Non-pigmented ciliary epithelial cell (primary cell): ENCODE results near the gene DIP2C.
"Not testable (repeated sequence)": the region's sequence is repeated elsewhere in the genome, so short reads cannot be mapped to it uniquely, and the experiment has no call there.

Experiments
- DNase-seq: peaks from one replicate; pipeline ENCODE4 v3.0.0-alpha.2; 2010; ENCODE audit warnings: low read depth

Gene DIP2C

DNA sequence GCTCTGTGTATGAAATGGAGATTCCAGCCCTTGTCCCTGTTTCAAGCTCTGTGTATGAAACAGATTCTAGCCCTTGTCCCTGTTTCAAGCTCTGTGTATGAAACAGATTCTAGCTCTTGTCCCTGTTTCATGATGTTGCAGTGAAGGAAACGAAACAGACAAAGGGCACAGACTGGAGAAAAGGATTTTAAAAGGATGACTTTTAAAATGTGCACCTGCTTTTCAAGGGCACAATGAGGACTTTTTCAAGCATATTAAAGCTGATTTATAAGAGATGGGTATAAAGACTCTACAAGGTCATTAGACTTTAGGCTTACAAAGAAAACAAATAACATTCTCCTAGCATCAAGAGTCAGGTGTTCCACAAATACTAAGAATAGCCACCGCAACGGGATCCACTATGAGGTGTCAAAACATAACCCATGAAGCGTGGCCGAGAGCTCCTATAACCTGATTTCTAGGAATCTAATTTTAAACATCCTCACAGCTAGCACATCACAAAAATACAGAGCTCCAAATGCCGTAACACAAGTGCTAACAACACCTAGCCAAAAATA is 29.0 kb downstream of the DIP2C start:
- no peak for DNase-seq

DNA sequence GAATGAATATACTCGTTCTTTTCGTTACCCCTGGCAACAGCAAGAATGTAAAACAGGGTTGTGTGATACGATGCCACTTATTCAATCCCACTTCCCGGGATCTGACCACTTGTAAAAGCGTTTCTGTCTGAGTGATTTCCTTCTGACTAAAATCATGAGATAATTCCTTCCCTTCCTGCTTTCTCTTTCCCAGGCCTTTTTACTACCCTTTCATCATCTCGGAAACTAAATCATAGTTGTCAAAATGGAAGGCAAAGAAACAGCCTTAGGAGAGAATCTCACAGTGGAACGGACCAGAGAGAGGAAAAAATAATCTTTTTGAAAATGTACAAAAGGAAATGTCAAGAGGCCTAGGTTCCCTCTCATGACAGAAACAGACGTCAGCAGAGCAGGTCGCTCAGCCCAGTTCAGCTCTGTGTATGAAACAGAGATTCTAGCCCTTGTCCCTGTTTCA is 29.8 kb downstream of the DIP2C start:
- peak; percentile 55 for DNase-seq

DNA sequence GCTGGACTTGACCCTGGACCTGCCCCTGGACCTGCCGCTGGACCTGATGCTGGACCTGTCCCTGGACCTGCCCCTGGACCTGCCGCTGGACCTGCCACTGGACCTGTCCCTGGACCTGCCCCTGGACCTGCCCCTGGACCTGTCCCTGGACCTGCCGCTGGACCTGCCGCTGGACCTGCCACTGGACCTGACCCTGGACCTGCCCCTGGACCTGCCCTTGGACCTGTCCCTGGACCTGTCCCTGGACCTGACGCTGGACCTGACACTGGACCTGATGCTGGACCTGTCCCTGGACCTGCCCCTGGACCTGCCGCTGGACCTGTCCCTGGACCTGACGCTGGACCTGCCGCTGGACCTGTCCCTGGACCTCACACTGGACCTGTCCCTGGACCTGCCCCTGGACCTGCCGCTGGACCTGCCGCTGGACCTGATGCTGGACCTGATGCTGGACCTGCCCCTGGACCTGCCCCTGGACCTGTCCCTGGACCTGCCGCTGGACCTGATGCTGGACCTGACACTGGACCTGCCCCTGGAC is 31.6 kb downstream of the DIP2C start:
- not testable (repeated sequence) for DNase-seq

DNA sequence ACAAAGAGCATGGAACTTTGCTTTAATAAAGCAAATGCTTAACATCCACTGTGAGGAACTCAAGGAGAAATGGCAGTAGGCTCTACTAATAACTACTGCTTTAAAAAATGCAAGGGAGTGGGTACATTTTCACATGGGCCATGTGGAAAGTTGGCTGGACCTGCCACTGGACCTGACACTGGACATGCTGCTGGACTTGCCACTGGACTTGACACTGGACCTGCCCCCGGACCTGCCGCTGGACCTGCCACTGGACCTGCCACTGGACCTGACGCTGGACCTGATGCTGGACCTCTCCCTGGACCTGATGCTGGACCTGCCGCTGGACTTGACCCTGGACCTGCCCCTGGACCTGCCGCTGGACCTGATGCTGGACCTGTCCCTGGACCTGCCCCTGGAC is 32.6 kb downstream of the DIP2C start:
- DNase-seq, result no peak

DNA sequence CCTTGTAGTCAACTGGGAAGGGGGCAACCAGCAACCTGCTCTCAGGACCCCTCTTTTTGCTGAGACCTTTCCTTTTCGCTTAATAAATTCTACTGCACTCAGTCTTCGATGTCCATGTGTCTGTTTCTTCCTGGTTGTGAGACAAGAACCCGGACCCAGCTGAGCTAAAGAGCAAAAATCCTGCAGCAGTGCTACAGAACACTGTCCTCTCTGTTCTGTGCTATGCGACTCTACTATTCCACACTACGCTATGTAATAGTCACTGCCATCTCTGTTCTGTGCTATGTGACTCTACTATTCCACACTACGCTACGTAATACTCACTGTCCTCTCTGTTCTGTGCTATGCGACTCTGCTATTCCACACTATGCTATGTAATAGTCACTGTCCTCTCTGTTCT is 34.3 kb downstream of the DIP2C start:
- DNase-seq, result no peak

DNA sequence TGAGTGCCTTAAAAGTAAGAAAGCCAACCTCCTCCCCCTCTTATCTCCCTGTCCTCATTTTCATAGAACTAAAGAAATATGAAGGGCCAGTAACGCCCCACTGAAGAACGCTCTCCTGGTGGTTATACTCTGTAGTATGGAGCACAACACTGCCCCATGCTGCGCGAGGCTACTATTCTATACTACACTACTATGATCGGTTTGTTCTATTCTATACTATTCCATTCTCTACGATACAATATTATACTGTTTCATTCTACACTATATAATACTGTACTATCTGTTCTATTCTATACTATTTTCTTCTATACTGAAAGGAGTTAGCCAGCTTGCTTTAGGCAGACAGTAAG is 34.8 kb downstream of the DIP2C start:
- DNase-seq, result no peak

DNA sequence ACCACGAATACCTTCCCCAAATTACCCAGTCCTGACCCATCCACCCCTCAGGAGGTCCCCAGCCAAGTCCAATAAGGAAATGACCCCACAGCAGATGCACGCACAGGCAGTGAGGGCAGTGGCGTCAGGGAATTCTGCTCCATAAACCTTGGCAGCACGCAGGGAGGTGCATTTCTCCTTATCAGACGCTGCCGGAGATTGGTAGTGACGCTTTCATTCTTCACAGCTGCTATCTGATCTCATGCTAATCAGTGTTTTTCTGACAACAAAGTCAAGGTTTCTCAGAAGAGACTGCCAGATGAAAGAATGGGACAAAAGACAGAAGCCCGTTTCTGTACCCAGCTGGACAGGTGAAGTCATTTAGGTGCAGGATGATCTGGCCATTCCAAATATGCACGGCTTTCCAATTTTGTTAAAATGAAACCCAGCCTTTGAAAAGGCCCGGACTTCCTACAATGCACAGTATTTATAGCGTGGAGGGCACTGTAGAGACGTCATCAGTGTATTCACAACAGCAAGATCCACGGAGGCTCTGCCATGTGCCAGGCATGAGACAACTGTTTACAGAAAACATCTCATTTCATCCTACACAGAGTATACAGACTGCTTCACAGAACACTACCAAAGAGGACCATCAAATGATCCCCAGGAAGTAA is 35.3 kb downstream of the DIP2C start:
- no peak for DNase-seq

DNA sequence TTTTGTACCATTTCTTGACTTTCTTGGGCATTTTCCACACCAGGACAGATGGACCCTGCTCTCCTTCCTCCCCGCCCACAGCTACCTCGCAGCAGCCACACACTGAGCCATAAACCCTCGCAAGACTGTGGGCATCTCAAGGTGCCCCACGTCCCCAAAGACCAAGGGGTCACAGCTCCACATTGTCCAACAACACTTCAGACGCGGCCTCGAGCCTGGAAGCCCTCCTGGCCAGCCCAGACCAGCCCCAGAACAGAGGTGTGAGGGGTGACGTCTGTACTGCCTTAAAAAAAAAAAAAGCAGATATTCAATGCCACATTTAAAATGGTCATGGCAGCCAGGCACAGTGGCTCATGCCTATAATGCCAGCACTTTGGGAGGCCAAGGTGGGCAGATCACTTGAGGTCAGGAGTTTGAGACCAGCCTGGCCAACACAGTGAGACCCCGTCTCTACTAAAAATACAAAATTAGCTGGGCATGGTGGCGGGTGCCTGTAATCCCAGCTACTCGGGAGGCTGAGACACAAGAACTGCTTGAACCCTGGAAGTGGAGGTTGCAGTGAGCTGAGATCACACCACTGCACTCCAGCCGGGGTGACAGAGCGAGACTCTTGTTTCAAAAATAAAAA is 36.5 kb downstream of the DIP2C start:
- DNase-seq, result not testable (repeated sequence)

DNA sequence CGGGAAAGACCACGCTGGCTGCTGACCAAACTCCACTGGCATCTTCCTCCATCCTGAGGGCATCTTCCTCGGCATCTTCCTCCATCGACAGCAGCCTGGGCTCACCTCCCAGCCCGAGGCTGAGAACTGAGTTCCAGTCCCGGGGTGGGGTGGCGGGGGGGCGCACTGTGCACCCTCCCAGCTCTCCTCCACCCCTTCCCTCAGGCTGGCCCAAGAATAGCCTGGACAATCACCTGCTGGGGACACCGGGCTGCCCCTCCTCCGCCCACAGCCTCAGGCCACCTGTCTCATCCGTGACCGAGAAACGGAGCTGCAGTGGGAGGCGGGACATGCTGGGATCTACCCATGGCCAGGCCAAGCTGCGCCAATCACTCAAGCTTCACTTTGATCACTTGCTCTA is 37.2 kb downstream of the DIP2C start:
- DNase-seq, result no peak

DNA sequence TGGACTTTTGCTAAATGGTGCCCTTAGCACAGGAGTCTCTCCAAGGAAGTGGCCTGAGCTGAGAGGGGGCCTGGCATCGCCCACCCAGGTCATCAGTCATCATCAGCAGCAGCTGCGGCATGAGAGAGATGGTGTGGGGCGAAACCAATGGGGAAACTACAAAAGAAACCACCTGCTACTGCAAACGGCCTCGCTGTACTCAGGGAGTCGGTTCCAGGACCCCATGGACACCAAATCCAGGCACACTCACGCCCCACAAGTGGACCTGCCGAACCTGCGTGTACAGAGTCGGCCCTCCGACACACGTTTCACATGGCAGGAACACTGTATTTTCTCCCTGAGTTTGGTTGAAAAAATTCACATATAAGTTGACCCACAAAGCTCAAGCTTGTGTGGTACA is 37.8 kb downstream of the DIP2C start:
- DNase-seq, result no peak

DNA sequence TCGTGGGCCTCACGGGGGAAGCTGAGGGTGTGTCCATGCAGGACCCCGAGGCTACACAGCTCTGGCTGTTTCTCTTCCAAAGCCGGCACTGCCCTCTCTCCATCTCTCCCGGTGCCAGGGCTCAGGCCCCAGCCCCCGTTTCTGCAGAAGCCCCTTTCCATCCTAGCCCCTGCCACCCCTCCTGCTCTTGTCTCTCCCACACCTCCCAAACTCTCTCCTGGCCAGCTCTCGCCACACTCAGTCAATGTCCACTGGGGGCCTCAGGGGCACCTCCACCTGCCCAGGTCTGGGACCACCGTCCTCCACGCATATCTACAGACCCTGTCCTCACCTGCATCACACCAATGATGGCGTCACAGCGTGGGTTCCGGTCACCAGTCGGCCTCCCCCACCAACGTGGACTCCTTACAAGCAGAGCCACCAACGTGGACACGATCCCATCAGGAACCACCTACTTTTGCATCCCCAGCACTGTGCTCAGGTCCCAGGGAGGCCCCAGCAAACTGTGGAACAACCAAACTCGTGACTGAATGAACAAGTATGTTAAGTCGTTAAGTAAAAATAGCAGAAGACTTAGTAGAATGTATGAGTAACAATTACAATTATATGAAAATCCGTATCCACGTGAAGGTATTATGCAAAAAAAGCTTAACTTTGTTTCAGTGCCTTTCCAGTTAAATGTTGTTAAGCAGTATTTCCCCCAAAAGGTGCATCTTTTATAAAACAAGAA is 38.4 kb downstream of the DIP2C start:
- DNase-seq, result no peak

DNA sequence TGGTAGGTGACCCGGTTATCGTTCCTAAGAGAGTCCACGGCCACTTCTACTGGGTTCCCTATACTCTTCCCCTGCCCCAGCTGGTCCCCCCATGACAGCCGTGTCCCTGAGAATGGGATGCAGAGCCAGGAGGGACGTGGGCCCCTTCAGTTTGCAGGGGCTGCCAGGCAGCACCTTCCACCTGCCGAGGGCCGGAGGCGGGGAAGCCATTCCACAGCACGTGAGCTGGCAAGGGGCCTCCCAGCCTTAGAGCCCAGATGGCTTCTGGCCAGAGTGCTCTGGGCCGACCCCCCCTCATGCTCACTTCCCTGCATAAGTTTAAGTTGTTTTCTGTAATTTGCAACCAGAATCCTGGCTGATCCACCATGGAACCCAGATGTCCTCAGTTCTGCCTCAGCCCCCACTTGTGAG is 39.0 kb downstream of the DIP2C start:
- no peak for DNase-seq

DNA sequence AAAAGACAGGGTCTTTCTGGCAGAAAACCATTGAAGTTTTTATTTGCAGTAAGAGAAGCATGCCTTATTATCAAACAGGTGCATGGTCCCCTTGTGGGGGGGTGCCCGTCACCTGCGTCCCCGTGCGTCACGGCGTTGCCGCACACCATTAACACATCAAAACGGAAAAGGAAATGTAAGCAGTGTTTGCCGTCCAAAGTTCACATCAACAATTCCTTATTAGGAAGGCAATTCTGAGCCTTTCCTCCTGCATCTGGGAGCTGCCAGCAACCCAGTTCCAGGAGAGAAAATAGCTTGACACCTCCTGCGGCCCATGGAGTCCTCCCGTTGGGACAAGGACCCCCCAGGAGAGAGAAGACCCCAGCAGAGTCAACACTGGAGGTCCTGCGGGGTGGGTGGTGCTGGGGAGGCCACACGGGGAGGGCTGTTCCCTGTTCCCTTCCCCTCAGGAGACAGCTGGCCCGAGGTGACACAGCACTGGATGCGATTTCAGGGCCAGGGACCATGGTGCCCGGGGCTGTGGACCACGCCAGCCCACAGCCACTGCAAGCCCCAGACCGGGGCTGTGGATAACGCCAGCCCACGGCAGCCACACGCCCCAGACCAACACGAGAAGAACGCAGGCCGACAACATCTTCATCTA is 39.5 kb downstream of the DIP2C start:
- no peak for DNase-seq

DNA sequence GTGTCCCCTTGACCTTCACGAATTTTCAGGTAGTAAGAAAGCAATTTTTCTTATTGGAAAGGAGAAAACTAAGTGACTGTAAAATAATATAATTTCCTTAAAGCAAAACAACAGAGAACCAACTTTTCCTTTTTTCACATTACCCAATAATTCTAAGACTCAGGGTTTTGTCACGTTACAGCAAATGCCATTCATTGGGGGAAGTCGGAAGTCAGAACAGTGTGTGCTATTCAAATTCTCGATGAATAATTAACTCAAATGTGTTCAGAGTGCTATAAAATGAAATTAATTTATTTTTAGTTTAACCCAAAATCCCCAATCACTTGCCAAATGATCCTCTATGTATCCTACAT is 40.0 kb downstream of the DIP2C start:
- DNase-seq, result no peak

DNA sequence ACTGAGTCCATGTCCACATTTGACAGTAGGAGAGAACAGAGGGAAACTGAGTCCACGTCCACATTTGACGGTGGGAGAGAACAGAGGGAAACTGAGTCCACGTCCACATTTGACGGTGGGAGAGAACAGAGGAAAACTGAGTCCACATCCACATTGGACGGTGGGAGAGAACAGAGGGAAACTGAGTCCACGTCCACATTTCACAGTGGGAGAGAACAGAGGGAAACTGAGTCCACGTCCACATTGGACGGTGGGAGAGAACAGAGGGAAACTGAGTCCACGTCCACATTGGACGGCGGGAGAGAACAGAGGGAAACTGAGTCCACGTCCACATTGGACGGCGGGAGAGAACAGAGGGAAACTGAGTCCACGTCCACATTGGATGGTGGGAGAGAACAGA is 42.4 kb downstream of the DIP2C start:
- not testable (repeated sequence) for DNase-seq

DNA sequence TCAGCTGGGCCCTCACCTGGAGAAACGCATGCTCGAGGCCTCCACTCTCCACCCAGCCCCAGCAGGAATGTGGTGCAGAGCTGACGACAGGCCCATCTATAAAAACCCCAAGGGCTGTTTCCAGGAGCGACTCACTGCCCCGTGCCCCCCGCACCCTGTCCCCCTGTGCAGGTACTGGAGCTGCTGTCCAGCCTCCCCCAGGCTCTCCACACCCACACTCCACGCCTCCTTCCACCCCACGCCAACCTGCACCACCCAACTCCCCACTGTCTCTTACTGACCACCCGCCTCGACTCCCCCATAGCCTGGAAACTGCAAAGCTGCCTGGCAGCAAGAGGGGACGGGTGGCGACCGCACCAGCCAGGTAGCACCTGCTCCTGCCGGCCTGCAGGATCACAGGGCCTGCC is 43.3 kb downstream of the DIP2C start:
- no peak for DNase-seq

DNA sequence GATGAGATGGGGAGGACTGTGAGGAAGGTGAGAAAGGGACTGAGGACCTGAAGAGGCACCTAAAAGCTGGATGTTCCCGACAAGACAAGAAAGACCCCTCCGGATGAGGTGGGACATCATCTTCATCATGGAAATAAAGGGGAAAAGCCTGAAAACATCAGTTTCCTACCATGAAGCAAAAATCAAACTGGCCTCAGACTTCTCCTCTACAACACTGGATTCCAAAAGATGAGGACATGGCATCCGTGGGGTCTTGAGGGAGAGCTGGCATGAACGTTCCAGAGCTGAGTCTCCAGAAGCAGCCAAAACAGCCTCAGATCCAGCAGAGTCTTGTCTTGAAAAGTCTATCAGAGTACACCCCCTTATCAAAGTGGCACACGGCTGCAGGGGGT is 44.5 kb downstream of the DIP2C start:
- DNase-seq, result no peak

DNA sequence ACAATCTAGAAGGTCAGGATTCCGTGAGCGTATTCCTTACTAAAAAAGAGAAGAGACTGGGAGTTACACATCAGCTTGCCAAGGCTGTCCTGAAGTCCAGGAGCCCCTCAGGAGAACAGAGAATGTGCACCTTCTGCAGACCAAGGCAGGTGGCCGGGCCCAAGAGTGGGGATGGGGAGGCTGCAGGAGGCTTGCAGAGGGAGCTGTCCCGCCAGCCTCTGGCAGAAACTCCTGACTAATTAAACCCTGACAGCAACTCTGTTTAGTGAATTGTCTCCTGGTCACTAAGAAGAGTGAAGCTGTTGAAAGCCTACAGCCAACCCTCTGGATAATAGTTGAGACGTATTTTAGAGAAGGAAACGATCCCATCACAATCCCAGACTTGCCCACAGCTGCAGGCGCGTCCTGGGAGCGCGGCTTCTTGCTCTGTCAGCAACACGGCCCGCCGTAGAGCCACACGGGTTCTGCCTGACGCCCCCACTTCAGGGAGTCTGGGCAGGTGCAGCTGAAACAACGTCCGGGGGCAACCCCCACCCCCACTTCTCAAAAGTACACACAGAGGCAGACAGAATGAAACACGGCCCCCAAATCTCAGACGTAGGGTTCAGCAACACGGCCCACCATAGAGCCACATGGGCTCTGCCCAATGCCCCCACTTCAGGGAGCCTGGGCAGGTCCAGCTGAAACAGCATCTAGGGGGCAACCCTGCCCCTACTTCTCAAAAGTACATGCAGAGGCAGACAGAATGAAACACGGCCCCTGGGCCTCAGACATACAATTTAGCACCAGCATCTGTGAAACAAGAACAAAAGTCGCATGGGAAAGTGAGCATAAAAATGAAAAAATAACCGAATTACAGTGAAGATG is 45.2 kb downstream of the DIP2C start:
- DNase-seq, result no peak

DNA sequence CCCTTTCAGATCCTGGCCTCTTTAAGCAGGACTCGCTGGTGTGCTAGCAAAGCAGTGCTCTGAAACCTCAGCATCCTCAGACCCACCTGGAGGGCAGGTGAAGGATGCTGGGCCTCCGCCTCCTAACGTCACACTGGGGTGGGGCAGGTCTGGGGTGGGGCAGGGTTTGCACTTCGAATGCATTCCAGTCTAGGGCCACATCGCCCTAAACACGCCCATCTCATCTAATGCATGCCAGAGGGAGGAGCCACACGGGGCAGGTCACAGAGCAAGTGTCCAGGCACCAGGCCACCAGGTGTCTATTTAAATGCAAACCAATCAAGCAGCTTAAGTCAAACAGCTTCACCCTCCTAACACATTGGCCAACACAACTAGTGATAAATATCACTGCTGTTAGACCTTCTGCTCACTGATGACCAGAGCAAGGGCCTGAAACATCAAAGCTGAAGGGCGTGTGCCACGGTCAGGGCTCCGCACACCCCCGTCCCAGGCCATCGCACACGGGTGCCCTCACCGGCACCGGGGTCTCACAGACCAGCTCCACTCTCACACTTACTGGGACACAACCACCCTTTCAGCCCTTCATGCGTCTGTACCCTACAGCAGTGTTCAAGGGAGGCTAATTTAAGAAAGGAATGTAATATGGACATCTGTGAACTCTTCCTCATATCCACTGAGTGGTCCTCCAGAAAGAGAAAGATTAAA is 47.1 kb downstream of the DIP2C start:
- DNase-seq, result no peak

DNA sequence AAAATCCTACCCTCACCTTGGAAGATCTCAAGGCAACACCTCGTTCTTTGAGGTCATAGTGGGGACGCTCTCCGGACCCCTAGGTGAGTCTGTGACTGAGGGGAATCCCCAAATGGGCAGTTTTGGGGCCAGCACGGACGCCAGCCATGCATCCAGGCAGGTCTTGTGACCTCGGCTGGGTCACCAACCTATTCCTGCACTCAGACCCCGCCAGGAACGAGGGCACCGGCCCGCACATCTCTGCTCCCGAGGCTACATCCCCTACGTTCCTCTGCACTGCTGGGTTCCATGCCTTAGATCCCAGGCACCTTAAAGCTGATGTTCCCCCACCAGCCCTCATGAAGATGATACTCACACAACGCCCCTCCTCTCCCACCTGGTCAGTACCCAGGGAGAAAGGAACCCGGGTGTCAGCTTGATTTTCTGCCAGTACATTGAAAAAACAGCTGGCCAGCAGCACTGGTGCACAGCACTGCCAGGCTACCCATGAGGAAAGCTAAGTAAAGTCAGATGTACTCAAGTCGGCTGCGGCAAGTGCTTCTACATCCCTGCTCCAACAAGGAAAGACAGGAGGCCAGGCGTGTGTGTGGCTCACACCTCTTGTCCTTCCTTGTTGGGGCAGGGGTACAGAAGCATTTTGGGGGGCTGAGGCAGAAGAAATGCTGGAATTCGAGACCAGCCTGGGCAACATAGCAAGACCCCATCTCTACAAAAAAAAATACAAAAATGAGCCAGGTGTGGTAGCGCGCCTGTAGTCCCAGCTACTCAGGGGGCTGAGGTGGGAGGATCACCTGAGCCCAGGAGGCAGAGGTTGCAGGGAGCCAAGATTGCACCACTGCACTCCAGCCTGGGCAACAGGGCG is 48.1 kb downstream of the DIP2C start:
- no peak for DNase-seq
